CD4-positive, alpha-beta T cell treated with Interleukin-21 for 1 hour (primary cell): ENCODE results near the gene KIAA0040.
A peak's percentile ranks its signal among the peaks of the same experiment; 100 is the strongest.

Experiments used
- DNase-seq: peaks from one replicate; pipeline ENCODE4 v3.0.0-alpha.2; 2020

KIAA0040 gene

DNA sequence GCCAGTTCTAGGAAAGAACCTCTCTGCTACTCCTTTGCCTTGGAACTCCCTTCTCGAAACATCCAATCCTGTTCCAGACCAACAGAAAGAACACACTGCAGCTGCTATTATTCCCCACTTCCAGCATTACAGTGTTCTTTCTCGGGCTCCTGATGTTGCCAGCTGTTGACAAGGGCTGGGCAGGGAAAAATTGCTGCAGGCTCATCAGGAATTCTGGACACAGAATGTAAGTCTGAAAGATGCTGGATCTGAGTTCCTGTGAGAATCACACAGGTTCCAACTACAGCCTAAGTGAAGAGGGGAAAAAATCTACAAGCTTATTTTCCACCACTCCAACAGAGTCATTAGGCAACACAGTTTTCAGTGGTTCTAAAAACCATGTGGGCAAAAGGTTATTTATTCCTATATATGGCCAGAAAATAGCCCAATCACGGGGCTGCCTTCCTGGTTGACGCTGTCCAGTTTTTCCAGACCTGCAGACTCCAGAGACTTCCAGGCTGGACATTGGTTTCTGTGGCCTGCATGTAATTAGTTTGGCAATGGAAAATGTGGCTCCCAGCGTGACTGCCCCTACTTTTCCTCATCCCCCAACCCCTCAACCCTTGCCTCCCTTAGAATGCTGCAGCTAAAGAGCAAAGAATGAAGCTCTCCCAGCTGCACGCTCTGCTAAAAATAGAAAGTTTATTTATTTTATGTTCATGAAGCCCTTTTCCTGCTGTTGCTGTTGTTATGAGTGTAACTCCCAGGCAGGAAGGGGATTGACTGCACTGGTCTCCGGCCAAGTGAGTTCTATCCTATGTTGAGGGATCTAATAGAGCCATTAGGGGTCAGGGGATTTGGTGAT is 8.3 kb upstream of the KIAA0040 start:
- no peak for DNase-seq

GRCh38 chr1:175198332-175198731 is 5.8 kb upstream of the KIAA0040 start:
- no peak for DNase-seq

GRCh38 chr1:175197531-175197930 is 5.0 kb upstream of the KIAA0040 start:
- no peak for DNase-seq

DNA sequence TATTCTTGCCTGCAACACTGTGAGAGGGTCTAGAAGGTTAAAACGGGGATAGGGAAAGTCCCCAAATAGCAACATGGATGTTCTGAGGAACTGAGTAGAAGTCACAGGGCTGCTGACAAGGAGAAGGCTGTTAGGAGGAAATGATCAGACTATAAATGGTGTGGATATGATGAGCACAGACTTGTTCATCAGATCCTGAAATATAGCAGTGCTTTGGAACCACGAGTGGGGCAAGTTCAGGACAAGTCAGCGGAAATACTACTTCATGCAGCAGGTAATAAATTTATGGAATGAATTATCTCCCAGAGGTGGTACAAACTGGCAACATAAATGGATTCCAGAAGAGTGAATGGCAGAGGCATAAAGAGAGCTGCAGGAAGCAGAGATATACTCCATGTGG is 3.2 kb upstream of the KIAA0040 start:
- DNase-seq = no peak

DNA sequence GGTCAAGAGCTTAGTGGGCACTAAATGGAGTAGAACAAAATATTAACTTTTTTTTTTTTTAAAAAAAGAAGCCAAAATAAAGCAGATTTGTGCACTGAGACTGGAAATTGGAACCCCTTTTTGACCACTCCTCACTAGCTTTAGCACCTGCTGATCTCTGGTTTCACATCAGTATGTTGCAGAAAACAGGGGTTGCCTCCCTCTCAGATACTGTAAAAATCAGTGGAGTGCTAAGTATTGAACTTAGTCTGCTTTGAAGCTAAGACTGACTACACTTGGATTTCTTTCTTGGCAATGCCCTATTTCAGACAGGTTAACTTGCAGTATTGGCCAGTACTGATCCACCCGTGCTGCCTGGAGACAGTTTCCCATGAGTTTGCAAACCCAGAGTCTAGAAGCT is 2.7 kb upstream of the KIAA0040 start:
- DNase-seq = no peak

DNA sequence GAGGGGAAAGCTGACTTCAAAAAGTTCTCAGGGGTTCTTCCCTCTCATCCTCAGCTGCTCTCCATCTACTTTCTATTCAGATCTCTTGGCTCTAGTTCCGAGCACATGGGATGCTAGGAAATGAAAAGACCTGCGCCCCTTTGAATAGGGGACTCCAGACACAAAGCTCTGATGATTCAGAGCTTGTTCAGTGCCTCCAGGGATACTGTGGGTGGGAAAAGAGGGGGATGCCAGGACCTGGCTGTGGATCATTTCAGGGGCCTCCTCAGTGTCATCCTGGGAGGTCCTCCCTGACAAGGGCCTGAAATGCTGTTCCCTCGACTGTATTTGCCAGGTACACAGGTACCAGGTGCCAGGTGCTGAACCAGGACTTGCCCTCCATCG is 943 bp upstream of the KIAA0040 start:
- DNase-seq = no peak

DNA sequence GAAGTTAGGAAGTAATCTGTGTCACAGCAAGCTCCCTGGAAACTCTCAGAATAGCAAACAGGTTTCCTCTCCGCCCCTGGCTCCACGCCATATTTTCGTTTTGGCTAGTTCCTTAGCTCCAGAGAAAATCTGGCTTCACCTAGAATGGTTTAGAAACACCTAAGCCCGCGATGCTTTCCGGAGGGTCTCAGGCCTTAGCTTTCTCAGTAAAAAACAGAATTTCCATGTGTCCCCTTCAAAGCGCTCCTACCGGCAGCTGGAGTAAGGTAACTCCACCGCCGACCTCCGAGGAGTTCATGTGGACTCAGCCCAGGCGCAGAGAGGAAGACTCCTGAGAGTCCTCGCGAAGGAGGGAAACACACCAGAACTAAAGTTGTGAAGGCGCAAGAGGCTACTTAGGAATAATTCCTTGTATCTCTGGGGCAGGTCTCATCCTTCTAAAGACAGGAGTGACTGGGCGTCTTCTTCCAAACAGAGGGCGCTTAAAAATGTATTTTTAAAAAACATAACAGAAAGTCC is 406 bp downstream of the KIAA0040 start:
- DNase-seq = peak; percentile 17

DNA sequence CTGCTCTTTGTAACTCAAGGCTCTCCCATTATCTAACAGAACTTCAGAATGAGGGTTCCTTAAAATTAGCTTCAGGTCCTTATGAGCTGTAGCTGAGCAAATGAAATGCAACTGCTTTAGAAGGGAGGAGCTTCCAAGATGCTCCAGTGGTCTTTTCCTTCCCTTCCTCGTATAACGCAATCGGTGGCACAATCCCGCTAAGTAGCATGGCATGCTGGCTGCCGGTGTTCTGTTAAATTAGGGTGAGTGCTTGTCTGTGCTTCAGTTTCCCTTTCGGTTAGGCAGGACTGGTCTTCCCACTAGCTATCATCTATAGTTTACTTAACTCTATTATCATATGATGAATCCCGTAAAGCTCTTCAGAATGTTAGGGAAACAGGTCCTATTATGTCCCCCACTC is 917 bp downstream of the KIAA0040 start:
- DNase-seq = peak; percentile 53

- peak; percentile 76 for DNase-seq
These were observed 3.6 kb downstream of the KIAA0040 start for GRCh38 chr1:175188936-175189335.

DNA sequence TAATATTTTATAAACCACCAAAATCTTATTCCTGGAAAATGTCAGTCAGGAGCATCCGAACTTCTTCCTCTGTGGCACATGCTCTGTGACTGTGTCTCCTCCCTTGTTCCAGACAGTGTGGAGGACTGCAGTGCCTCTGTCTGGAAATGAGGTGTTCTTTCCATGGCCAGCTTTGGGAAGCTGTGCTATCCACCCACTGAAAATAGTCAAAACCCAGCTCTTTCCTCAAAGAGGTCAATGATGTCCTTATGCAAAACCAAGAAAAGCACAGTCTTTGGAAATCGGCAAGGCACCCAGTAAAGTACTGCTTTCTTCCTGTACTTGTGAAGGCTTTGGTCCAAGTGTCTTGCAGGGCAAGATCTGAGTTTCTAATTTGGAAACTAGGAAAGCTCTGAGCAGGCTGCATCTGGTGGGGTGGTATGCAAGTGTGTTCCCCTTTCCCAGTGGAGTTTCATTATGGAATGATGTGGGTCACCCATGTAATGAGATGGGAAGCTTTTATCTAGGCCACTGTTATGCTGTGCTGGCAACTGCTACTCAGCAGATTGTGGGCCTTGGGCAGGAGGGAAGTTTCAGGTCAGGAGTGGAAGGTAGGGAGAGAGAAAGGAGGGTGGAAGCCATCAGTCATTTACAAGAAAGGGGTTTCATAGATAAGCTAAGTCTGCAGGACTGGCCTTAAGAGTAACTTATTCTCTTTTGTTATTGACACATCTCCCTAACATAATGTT is 6.0 kb downstream of the KIAA0040 start:
- no peak for DNase-seq

GRCh38 chr1:175185903-175186302 is 6.7 kb downstream of the KIAA0040 start:
- DNase-seq = no peak

- DNase-seq = no peak
These were observed 9.0 kb downstream of the KIAA0040 start for GRCh38 chr1:175183586-175183985.

- no peak for DNase-seq
These were observed 10.3 kb downstream of the KIAA0040 start for GRCh38 chr1:175182201-175182746.

GRCh38 chr1:175179837-175180590 is 12.6 kb downstream of the KIAA0040 start:
- DNase-seq = no peak

DNA sequence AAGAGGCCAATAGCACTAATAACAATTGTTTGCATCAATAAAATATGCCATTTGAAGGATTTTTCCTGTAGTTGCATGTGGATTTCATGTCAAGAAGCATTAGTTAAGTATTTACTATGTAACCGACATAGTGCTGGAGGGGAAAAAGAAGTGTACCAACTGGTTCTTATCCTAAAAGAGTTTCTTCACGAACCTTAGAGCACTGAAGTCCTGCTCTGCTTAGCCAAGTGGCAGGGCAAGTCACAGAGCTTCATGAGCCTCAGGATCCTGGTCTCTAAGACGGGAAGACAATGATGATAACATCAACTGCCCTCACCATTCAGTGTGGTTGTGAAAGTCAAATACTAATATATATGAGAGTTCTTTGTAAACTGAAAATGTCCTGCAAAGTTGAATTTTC is 14.1 kb downstream of the KIAA0040 start:
- DNase-seq = no peak

GRCh38 chr1:175178056-175178455 is 14.5 kb downstream of the KIAA0040 start:
- DNase-seq = no peak

GRCh38 chr1:175176246-175176645 is 16.3 kb downstream of the KIAA0040 start:
- no peak for DNase-seq

DNA sequence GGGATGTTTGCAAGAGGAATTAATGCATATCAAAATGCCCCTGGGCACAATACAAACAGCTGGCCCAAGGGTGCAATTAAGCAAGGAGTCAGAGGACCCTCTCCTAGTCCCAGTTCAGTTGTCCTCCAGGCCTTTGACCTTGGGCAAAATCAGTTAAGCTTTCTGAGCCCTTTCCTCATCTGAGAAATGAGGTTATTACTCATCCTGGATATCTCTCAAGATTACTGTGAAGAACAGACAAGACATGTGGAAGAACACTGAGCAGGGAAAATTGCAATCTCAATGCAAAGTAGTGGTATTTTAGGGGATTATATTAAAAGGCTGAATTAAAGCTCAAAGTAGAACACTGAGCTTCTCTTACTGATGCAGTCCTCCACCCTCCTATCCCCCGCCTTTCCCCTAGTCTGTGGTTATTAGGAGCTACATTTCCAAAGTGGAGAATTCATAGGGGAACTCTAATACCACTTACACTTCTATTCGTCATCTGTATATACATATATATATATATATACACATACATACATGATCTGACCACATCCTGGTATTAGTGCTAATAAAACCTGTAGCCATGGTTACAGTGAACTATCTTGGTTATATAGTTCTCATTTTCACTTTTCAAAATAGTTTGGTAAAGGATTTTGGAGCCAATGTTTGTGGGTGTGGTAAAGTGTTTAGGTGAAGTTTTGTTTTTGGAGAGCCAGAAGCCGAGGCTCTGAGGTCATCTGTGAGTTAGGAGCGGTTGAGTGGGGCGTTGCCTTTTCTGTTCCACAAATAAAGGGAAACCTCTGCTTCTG is 18.1 kb downstream of the KIAA0040 start:
- peak; percentile 39 for DNase-seq

GRCh38 chr1:175173531-175173930 is 19.0 kb downstream of the KIAA0040 start:
- DNase-seq = no peak

DNA sequence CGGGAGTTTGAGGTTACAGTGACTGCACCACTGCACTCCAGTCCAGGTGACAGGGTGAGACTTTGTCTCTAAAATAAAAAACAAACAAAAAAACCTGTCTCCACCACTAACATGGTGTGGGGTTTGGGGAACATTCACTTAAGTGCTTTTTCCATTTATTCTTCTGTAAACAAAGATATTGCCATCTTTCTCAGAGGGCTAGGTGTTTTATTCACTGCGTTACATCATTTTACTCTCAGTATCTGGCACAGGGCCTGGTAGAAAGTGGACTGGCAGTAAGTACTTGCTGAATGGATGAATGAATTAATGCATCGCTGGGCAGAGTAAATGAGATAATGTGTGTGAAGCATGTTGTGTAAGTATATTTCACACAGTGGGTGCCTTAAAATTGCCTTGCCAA is 20.1 kb downstream of the KIAA0040 start:
- no peak for DNase-seq

DNA sequence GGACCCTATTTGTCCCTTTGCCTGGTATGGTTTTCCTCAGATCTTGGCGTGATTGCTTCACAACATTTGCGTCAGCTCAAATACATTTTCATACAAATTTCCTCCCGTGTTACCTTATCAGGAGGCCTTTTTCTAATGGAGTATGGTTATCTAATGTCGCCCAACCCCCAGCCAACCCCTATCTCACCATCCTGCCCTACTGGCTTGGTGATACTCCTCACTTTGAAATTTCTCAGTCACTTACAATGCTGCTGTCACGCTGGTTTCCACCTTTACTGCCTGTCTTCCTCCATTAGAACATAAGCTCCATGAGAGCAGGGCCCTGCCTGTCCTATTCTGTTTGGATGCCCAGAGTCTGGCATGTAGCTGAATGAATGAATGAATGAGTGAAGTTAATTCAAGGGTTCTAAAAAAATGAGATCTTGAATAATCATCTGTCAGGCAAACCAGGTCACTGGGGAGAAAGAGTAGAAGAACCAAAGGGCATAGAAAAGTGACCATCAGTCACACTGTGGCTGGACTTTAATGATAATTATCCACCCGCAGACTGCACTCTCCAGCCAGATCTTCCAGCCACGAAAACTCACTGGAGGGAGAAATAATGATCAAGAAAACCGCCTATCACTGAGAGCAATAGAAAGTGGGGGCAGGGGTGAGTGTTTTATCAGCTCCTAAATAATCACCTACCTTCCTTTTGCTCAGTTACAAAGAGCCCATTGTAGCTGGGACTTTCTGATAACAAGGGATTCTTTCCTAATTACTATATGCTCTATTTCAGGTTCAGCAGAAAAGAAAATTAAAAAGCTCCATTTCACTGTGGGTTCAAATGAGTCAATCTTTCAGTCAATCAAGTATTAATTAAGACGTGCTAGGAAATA is 21.3 kb downstream of the KIAA0040 start:
- DNase-seq = no peak
